GM12878 (cell line): ENCODE measurements around the gene DDX4. TPM values are rescaled to one million over a fixed set of nuclear protein-coding genes. Genes with fewer than 3 reads are reported as not detected.

ENCODE experiments used
- ATAC-seq: fragments of 200-7000 bp; cut with Tn5 transposase; 3 replicates; pipeline ENCODE4 v1.9.1; 2020; ENCODE audit warnings: mild to moderate bottlenecking, moderate library complexity
- BruUV-seq: library from RNA; stranded (reverse); fragments of 400-500 nt; replicated peaks from 2 replicates; lab custom pipeline; 2021; lab: Mats Ljungman, UMichigan
- CTCF ChIA-PET: fragments of 300-600 bp; sonication (Branson Sonifier 250); formaldehyde crosslinking; extraction: SDS; loops from one replicate; lab custom pipeline; 2021; ENCODE audit warnings: inconsistent platforms; lab: Yijun Ruan, JAX
- POLR2A ChIA-PET: fragments of 350-600 bp; formaldehyde crosslinking; extraction: SDS; loops from one replicate; lab custom pipeline; 2021; ENCODE audit warnings: inconsistent platforms; lab: Charles Lee
- RAD21 ChIA-PET: fragments of 300-600 bp; sonication (Branson Sonifier 250); formaldehyde crosslinking; loops from one replicate; lab custom pipeline; 2023; ENCODE audit warnings: antibody characterized with exemption; ENCODE audit not compliant: unreplicated experiment; lab: Charles Lee
- SMC1A ChIA-PET: fragments of 300-600 bp; sonication (Branson Sonifier 250); formaldehyde crosslinking; loops from one replicate; lab custom pipeline; 2023; ENCODE audit not compliant: unreplicated experiment, uncharacterized antibody; lab: Charles Lee
- DNase-seq: peaks from one replicate; pipeline ENCODE4 v3.0.0-alpha.2; 2011; ENCODE audit warnings: low read depth, low spot score
- FAIRE-seq: peaks from 3 replicates; lab custom pipeline; 2011; peaks lifted over from hg19 to GRCh38; lab: Jason Lieb, UNC
- H2AFZ ChIP-seq: 2 replicates; pipeline ENCODE4 v1.6.0; 2011; ENCODE audit warnings: low read depth, low read length, control low read depth; ENCODE audit not compliant: control insufficient read depth
- H3K27ac ChIP-seq: 2 replicates; pipeline ENCODE4 v1.5.1; 2011; ENCODE audit warnings: control low read depth; ENCODE audit not compliant: control insufficient read depth, insufficient read depth
- H3K27me3 ChIP-seq, 2 experiments: replicated peaks in 1 of 2; 2 replicates each; pipeline versions ENCODE4 v1.6.0 to v1.6.1; 2011; ENCODE audit warnings: low read length in 1 of 2; ENCODE audit not compliant: control insufficient read depth in 2 of 2, insufficient read depth in 2 of 2
- H3K36me3 ChIP-seq, 2 experiments: 2 replicates each; pipeline ENCODE4 v1.5.1; 2011; ENCODE audit warnings: low read length in 1 of 2; ENCODE audit not compliant: control insufficient read depth in 2 of 2, insufficient read depth in 2 of 2
- H3K4me1 ChIP-seq: 2 replicates; pipeline ENCODE4 v1.6.1; 2011; ENCODE audit warnings: mild to moderate bottlenecking, low read length, moderate library complexity, mixed read lengths; ENCODE audit not compliant: control insufficient read depth, insufficient read depth
- H3K4me2 ChIP-seq: 2 replicates; pipeline ENCODE4 v1.6.0; 2011; ENCODE audit warnings: control low read depth; ENCODE audit not compliant: control insufficient read depth, insufficient read depth
- H3K4me3 ChIP-seq: fragments of 200-600 bp; sonication (generic); 2 replicates; pipeline ENCODE4 v1.5.1; 2016
- H3K79me2 ChIP-seq: 2 replicates; pipeline ENCODE4 v1.6.0; 2011; ENCODE audit warnings: low read length; ENCODE audit not compliant: control insufficient read depth, insufficient read depth
- H3K9ac ChIP-seq: 2 replicates; pipeline ENCODE4 v1.8.0; 2011; ENCODE audit warnings: low read length, control low read depth, mixed read lengths; ENCODE audit not compliant: control insufficient read depth, insufficient read depth
- H3K9me3 ChIP-seq: replicated peaks from 3 replicates; pipeline ENCODE4 v1.5.1; 2011; ENCODE audit warnings: mild to moderate bottlenecking, low read length; ENCODE audit not compliant: control insufficient read depth, insufficient read depth
- H4K20me1 ChIP-seq: 2 replicates; pipeline ENCODE4 v1.6.0; 2011; ENCODE audit not compliant: control insufficient read depth, insufficient read depth
- ATF7 ChIP-seq: fragments of 450-650 bp; IDR thresholded peaks from 2 replicates; pipeline ENCODE4 v1.6.1; 2016; ENCODE audit warnings: low read depth, mild to moderate bottlenecking
- BMI1 ChIP-seq: fragments of 450-650 bp; IDR thresholded peaks from 2 replicates; pipeline ENCODE4 v1.6.1; 2016; ENCODE audit warnings: mild to moderate bottlenecking, moderate library complexity, borderline replicate concordance
- CHD4 ChIP-seq: fragments of 200-600 bp; sonication (generic); IDR thresholded peaks from 2 replicates; pipeline ENCODE4 v1.6.1; 2016; ENCODE audit warnings: mild to moderate bottlenecking
- ESRRA ChIP-seq: IDR thresholded peaks from 2 replicates; pipeline ENCODE4 v1.6.1; 2012; ENCODE audit warnings: mild to moderate bottlenecking, low read length, improper control_type of control experiment
- KDM1A ChIP-seq: fragments of 200-600 bp; sonication (generic); IDR thresholded peaks from 2 replicates; pipeline ENCODE4 v1.6.1; 2016; ENCODE audit warnings: borderline replicate concordance
- MTA3 ChIP-seq: IDR thresholded peaks from 2 replicates; pipeline ENCODE4 v1.6.1; 2012; ENCODE audit warnings: low read length, inconsistent platforms, borderline replicate concordance
- MYB ChIP-seq: fragments of 150-350 bp; IDR thresholded peaks from 2 replicates; pipeline ENCODE4 v1.6.1; 2014; ENCODE audit warnings: mild to moderate bottlenecking, low read depth, low read length, borderline replicate concordance
- NFYB ChIP-seq: IDR thresholded peaks from 2 replicates; pipeline ENCODE4 v1.6.1; 2011; ENCODE audit warnings: low read depth, mild to moderate bottlenecking, low read length, improper control_type of control experiment, moderate library complexity; ENCODE audit not compliant: insufficient read depth
- RAD21 ChIP-seq: IDR thresholded peaks from 2 replicates; pipeline ENCODE4 v1.6.1; 2011; ENCODE audit warnings: mild to moderate bottlenecking, low read depth, low read length, moderate library complexity; ENCODE audit not compliant: insufficient read depth
- SMC3 ChIP-seq: IDR thresholded peaks from 2 replicates; pipeline ENCODE4 v1.6.1; 2011; ENCODE audit warnings: low read length, improper control_type of control experiment, borderline replicate concordance
- TCF3 ChIP-seq: IDR thresholded peaks from 2 replicates; pipeline ENCODE4 v1.6.1; 2012; ENCODE audit warnings: low read depth, mild to moderate bottlenecking, low read length, borderline replicate concordance; ENCODE audit not compliant: insufficient read depth
- WRNIP1 ChIP-seq: IDR thresholded peaks from 2 replicates; pipeline ENCODE4 v1.6.1; 2011; ENCODE audit warnings: low read depth, low read length, improper control_type of control experiment, borderline replicate concordance
- ZNF217 ChIP-seq: fragments of 450-650 bp; IDR thresholded peaks from 2 replicates; pipeline ENCODE4 v1.6.1; 2017; ENCODE audit warnings: antibody characterized with exemption, mild to moderate bottlenecking
- ZNF274 ChIP-seq: IDR thresholded peaks from one replicate; pipeline ENCODE4 v1.8.0; 2011; ENCODE audit not compliant: insufficient read length, insufficient read depth
- WGBS: methylation state at CpG from one replicate; pipeline ENCODE4 v1.1.6; 2016; ENCODE audit warnings: low lambda C conversion rate; ENCODE audit not compliant: insufficient replicate concordance, insufficient coverage; ENCODE audit errors: missing lambda C conversion rate; 5-methylcytosine and 5-hydroxymethylcytosine counted together
- in situ Hi-C: fragments of 300-500 bp; cut with MboI; formaldehyde crosslinking; loops from 9 replicates; pipeline ENCODE4 v1.14.3; 2018; ENCODE audit warnings: mixed read lengths
- intact Hi-C: fragments of 100-400 bp; cut with micrococcal nuclease; formaldehyde crosslinking; loops from one replicate; pipeline ENCODE4 v1.14.2; 2022; ENCODE audit not compliant: unreplicated experiment
- polyA plus RNA-seq, 11 experiments: library from polyadenylated mRNA; depleted of rRNA in 4 of 11; unstranded in 6 of 11; stranded (reverse) in 5 of 11; fragments of >200 nt; fragmentation: Nextera tagmentation in 4 of 11; fragmentation: Illumina TruSeq in 1 of 11; extraction: Ambion mirVana in 4 of 11; extraction: Trizol in 1 of 11; gene quantifications; 1 replicate in 1 of 11; 2 replicates in 10 of 11; pipeline versions ENCODE4 v1.2.1 to v1.2.3, GENCODE V29; 2011 to 2016; ENCODE audit warnings: inconsistent platforms in 2 of 11, missing spikeins in 2 of 11, low read depth in 1 of 11
- total RNA-seq, 4 experiments: library from RNA; depleted of rRNA in 3 of 4; stranded (reverse); fragments of >200 nt in 3 of 4; fragmentation: Illumina TruSeq in 1 of 4; extraction: Trizol in 1 of 4; gene quantifications; 2 replicates each; pipeline versions ENCODE4 v1.2.1 to v1.2.3, GENCODE V29; 2013 to 2021
- TF ChIP-seq, protein P1 (sequence below): fragments of 450-650 bp; IDR thresholded peaks from 2 replicates; pipeline ENCODE4 v1.6.1; 2018; ENCODE audit warnings: mild to moderate bottlenecking, low read depth, moderate library complexity; ENCODE audit not compliant: partially characterized antibody
- TF ChIP-seq, protein P2 (sequence below): fragments of 450-650 bp; IDR thresholded peaks from 2 replicates; pipeline ENCODE4 v1.6.1; 2017; ENCODE audit warnings: borderline replicate concordance

DDX4 gene
- total and polyA plus RNA-seq, 10 of the 15 experiments (the other 5 are each of a cell fraction or from before 2014, with no cell fraction given) = 0.05 to 0.36 (median 0.09) TPM; not detected in 4

DNA sequence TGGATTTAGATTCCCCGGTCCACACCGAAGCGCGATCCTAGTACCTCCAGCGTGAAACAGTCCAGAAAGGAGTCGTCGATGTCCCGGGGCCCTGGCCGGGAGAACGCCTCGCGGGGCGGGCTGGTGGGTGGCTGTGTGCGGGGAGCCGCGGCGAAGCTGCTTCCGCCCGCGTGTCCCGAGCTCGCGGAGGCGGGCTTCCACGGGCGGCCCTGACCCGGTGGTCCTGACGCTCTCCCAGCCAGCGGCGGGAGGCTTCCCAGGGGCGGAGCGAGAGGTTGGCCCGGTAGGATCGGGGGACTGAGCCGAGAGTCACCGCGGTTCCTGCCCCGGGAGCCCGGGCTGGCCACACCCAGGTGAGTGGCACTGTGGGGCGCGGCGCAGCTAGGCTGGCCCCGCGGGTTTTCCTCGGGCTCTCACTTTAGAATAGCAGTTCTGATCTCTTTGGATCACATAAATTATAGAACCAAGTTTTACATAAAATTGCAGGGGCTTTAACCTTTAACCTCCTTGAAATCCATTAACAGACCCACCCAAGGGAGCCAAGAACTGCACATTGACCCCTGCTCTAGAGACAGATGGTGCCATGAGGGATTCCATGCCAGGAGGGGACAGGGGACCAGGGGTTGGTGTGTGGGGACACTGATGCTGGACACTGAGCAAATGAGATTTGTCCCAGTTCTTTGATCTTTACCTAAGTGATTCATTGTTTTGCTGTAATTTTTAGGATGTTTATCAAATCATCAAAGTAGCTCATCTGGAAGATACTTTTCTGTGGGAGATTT lies 84.1 kb downstream of the DDX4 start:
- no peak overlapping the region for H3K4me3 ChIP-seq
- no peaks in the 10 kb centered on the region for H3K4me1 ChIP-seq
- POLR2A ChIA-PET = no interaction called here
- CTCF ChIA-PET = interaction anchor here (0.6 kb wide), 1 partner anchor 362 kb away, joined by 4 read pairs; no protein-coding TSS in a partner anchor
- H3K27ac ChIP-seq = no peak overlapping the region
- H3K9ac ChIP-seq = no peak overlapping the region
- no peak overlapping the region for H3K4me2 ChIP-seq
- intact Hi-C loops = no loop called here
- in situ Hi-C loops = no loop called here
- SMC1A ChIA-PET = no interaction called here
- RAD21 ChIA-PET = no interaction called here
- no peaks in the 10 kb centered on the region for H3K36me3 ChIP-seq
- no peaks in the 10 kb centered on the region; the same call in 2 of the 3 replicates for H3K9me3 ChIP-seq
- H3K27me3 ChIP-seq = peaks cover 0 to 8% of the 10 kb centered on the region in 2 experiments; a peak in 1 of 4 replicates
- no peak for ATAC-seq
- H2AFZ ChIP-seq = no peak overlapping the region
- TF ChIP-seq ESRRA (no peak), ATF7 (no peak), WRNIP1 (no peak), ZNF217 (no peak), MTA3 (no peak), CHD4 (no peak), BMI1 (no peak), NFYB (no peak), SMC3 (no peak), TCF3 (no peak), KDM1A (no peak), MYB (no peak), RAD21 (no peak), ZNF274 (no peak)
- TF ChIP-seq, protein P1, sequence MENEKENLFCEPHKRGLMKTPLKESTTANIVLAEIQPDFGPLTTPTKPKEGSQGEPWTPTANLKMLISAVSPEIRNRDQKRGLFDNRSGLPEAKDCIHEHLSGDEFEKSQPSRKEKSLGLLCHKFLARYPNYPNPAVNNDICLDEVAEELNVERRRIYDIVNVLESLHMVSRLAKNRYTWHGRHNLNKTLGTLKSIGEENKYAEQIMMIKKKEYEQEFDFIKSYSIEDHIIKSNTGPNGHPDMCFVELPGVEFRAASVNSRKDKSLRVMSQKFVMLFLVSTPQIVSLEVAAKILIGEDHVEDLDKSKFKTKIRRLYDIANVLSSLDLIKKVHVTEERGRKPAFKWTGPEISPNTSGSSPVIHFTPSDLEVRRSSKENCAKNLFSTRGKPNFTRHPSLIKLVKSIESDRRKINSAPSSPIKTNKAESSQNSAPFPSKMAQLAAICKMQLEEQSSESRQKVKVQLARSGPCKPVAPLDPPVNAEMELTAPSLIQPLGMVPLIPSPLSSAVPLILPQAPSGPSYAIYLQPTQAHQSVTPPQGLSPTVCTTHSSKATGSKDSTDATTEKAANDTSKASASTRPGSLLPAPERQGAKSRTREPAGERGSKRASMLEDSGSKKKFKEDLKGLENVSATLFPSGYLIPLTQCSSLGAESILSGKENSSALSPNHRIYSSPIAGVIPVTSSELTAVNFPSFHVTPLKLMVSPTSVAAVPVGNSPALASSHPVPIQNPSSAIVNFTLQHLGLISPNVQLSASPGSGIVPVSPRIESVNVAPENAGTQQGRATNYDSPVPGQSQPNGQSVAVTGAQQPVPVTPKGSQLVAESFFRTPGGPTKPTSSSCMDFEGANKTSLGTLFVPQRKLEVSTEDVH = no peak
- TF ChIP-seq, protein P2, sequence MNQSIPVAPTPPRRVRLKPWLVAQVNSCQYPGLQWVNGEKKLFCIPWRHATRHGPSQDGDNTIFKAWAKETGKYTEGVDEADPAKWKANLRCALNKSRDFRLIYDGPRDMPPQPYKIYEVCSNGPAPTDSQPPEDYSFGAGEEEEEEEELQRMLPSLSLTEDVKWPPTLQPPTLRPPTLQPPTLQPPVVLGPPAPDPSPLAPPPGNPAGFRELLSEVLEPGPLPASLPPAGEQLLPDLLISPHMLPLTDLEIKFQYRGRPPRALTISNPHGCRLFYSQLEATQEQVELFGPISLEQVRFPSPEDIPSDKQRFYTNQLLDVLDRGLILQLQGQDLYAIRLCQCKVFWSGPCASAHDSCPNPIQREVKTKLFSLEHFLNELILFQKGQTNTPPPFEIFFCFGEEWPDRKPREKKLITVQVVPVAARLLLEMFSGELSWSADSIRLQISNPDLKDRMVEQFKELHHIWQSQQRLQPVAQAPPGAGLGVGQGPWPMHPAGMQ = no peak
- no peaks in the 10 kb centered on the region for H3K79me2 ChIP-seq
- DNase-seq = no peak
- H4K20me1 ChIP-seq = no peaks in the 10 kb centered on the region
- WGBS = 66% methylated on average over 41 of the region's 45 CpGs
- no TSS peak for BruUV-seq
- FAIRE-seq = no peak
